Measurements from ENCODE around the gene FANK1. TPM values are rescaled to one million over a fixed set of nuclear protein-coding genes. Genes with fewer than 3 reads are reported as not detected.

Gene FANK1
- total RNA-seq, 4 donors from 2014 or later, result 0.26 to 6.8 (median 4.6) TPM

GRCh38 chr10:125850766-125851731 is 45.3 kb upstream of the FANK1 start:
- intact Hi-C loops (cut with DNase I; ENCODE audit: low total_unique reads), result no loop called here
- Histone ChIP-seq H3K4me1 (no peaks in the 10 kb centered on the region), H3K4me3 (no peak overlapping the region), H3K36me3 (no peaks in the 10 kb centered on the region), H3K27me3 (no peaks in the 10 kb centered on the region), H3K27ac (no peak overlapping the region), H3K9me3 (no peaks in the 10 kb centered on the region)
- no peak for DNase-seq
- TF ChIP-seq CTCF (IDR thresholded peaks at IDR 0.05) (no peak), POLR2A (IDR thresholded peaks at IDR 0.05) (no peak)

- TF ChIP-seq CTCF (IDR thresholded peaks at IDR 0.05) (no peak), POLR2A (IDR thresholded peaks at IDR 0.05) (no peak)
- intact Hi-C loops (cut with DNase I; ENCODE audit: low total_unique reads), result no loop called here
- H3K27me3 ChIP-seq, result no peaks in the 10 kb centered on the region
- no peak overlapping the region for H3K27ac ChIP-seq
- no peak for DNase-seq
- no peaks in the 10 kb centered on the region for H3K36me3 ChIP-seq
- no peaks in the 10 kb centered on the region for H3K4me1 ChIP-seq
- H3K4me3 ChIP-seq, result no peak overlapping the region
- no peaks in the 10 kb centered on the region for H3K9me3 ChIP-seq
Measured at GRCh38 chr10:125852487-125852886, 43.9 kb upstream of the FANK1 start.

GRCh38 chr10:125857185-125857760 is 39.1 kb upstream of the FANK1 start:
- Histone ChIP-seq H3K36me3 (no peaks in the 10 kb centered on the region), H3K27ac (no peak overlapping the region), H3K4me1 (no peaks in the 10 kb centered on the region), H3K27me3 (no peaks in the 10 kb centered on the region), H3K4me3 (no peak overlapping the region), H3K9me3 (no peaks in the 10 kb centered on the region)
- TF ChIP-seq CTCF (IDR thresholded peaks at IDR 0.05), result no peak
- TF ChIP-seq POLR2A (IDR thresholded peaks at IDR 0.05), result no peak
- no peak for DNase-seq
- intact Hi-C loops (cut with DNase I; ENCODE audit: low total_unique reads), result no loop called here

- Histone ChIP-seq H3K9me3 (no peaks in the 10 kb centered on the region), H3K4me3 (no peak overlapping the region), H3K36me3 (no peaks in the 10 kb centered on the region), H3K27ac (no peak overlapping the region), H3K4me1 (no peaks in the 10 kb centered on the region), H3K27me3 (no peaks in the 10 kb centered on the region)
- no peak for TF ChIP-seq POLR2A (IDR thresholded peaks at IDR 0.05)
- TF ChIP-seq CTCF (IDR thresholded peaks at IDR 0.05), result no peak
- no peak for DNase-seq
- intact Hi-C loops (cut with DNase I; ENCODE audit: low total_unique reads), result no loop called here
Measured at GRCh38 chr10:125859128-125859817, 37.1 kb upstream of the FANK1 start.

GRCh38 chr10:125865120-125865519 is 31.2 kb upstream of the FANK1 start:
- Histone ChIP-seq H3K27ac (no peak overlapping the region), H3K4me3 (no peak overlapping the region), H3K4me1 (no peaks in the 10 kb centered on the region), H3K27me3 (no peaks in the 10 kb centered on the region), H3K36me3 (no peaks in the 10 kb centered on the region), H3K9me3 (no peaks in the 10 kb centered on the region)
- DNase-seq, result no peak
- intact Hi-C loops (cut with DNase I; ENCODE audit: low total_unique reads), result no loop called here
- no peak for TF ChIP-seq POLR2A (IDR thresholded peaks at IDR 0.05)
- TF ChIP-seq CTCF (IDR thresholded peaks at IDR 0.05), result no peak

Data from uterus (tissue), 4 donors.